HG02763 (cell line): ENCODE results near the gene DCAF15.
A peak's percentile ranks its signal among the peaks of the same experiment; 100 is the strongest.

Experiments used
- ATAC-seq: cut with Tn5 transposase; IDR thresholded peaks from one replicate; pipeline ENCODE4 v1.9.1; 2021; ENCODE audit warnings: mild to moderate bottlenecking, moderate library complexity; ENCODE audit not compliant: unreplicated experiment

Gene DCAF15

DNA sequence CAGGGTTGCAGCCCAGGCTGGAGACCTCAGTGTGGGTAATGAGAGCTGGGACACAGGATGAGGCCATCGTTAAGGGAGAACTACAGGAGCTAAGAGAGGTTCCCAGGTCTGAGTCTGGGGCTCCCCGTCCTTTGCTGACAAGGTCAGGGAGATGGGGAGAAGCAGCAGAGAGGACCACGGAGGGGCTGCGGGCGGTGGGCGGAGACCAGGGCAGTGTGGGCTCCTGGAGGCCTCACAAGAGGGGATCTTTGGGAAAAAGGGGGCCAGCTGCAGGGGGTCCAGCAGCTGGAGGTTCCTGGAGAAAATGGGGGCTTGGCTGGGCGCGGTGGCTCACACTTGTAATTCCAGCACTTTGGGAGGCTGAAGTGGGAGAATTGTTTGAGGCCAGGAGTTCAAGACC lies 37.8 kb downstream of the DCAF15 start:
- no peak for ATAC-seq

DNA sequence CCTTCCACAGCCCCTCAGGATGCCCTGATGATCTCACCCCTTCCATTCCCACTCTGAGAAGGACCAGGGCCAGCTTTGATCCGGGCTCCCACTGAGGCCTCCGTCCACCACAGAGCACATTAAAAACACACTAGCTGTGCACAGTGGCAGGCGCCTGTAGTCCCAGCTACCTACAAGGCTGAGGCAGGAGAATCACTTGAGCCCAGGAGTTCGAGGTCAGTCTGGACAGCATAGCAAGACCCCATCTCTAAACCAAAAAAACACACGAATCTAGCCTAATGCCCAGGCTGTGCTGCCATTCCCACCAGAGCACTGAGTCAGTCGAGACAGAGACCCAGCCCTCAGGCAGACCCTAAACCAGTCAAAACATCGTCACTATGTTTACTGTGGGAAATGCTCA lies 39.7 kb downstream of the DCAF15 start:
- ATAC-seq, result no peak

DNA sequence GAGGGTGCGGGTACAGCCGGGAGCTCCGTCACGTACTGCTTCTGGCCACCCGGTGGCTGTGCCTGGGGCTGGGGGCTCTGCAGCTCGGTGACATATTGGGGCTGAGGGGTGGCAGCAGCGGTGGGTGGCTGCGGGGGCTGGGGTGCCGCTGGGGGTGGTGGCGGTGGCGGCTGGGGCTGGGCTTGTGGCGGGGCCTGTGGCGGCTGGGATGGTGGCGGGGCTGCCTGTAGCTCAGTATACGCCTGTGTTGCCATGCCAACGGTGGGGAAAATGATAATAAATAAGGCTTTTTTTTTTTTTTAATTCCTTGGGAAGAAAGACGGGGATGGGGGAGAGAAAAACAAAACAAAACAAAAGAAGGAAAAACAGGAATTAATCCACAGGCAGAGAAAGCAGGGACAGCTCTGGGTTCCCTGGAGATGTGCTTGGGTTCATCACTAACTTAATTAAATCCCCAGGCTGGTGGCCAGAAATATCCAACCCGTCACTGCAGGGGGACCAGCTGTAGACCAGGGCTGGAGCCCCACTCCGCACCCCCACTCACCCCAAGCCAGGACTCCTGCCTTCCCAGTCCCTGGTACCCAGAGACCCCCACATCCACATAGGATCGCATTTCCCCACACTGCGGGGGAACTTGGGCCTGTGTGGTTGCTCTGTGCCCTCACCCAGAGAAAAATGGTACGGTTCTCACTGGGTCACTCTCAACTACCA lies 41.4 kb downstream of the DCAF15 start:
- no peak for ATAC-seq

DNA sequence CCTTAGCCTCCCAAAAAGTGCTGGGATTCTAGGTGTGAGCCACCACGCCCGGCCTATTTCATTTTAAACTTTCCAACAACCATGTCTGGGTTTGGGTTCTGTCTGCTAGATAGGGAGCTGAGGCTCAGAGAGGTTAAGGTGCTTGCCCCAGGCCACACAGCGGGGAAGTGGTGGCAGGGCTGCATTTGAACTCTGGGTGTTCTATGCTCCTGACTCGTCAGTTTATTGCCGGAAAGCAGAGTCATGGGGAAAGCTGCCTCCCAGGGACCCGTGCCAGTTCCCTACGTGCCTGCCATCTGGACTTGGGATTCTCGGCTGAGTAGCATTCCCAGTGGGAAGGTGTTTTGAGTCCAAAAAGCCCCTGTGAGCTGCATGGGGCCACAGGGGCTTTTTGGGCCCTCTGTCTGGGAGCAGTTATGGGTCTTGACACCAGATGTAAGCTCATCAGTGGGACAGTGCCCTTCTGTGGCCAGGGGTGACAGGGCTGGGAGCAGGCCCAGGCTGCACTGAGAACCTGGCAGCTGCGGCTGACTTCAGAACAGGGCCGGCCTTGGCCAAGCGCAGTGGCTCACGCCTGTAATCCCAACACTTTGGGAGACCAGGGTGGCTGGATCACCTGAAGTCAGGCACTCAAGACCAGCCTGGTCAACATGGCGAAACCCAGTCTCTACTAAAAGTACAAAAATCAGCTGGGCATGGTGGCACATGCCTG lies 42.9 kb downstream of the DCAF15 start:
- ATAC-seq, result no peak

DNA sequence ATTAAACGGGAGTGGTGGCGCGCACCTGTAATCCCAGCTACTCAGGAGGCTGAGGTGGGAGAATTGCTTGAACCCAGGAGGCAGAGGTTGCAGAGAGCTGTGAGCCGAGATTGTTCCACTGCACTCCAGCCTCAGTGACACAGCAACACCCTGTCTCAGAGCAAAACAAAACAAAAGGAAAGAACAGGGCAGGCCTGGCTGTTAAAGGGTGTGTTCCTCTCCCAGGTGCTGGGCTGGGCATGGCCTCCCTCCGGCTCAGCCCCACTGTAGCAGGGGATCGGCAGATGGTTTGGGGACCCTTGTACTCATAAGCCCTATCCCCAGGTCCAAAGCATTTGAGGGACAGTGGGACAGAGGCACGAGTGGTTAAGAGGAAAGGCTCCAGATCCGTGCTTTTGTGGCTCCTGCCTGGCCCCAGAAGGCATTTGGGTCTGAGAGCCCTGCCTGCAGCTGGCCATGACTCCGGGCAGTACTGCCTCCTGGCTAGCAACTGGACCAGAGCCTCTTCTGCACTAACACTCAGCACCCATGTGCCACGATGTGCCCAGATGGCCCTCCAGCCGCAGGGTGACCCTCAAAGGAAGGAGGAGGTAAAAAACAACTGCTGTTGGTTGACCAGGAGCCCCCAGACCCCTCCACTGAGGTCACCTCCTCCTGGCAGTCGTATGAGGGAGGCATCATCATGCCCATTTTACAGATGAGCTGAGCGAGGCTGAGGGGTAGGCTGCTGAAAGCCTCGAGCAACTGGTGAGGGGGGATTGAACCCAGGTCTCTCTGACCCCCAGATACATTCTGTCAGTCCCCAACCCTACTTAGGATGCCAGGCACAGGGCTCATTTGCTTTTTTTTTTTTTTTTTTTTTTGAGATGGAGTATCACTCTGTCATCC lies 43.8 kb downstream of the DCAF15 start:
- ATAC-seq, result no peak

DNA sequence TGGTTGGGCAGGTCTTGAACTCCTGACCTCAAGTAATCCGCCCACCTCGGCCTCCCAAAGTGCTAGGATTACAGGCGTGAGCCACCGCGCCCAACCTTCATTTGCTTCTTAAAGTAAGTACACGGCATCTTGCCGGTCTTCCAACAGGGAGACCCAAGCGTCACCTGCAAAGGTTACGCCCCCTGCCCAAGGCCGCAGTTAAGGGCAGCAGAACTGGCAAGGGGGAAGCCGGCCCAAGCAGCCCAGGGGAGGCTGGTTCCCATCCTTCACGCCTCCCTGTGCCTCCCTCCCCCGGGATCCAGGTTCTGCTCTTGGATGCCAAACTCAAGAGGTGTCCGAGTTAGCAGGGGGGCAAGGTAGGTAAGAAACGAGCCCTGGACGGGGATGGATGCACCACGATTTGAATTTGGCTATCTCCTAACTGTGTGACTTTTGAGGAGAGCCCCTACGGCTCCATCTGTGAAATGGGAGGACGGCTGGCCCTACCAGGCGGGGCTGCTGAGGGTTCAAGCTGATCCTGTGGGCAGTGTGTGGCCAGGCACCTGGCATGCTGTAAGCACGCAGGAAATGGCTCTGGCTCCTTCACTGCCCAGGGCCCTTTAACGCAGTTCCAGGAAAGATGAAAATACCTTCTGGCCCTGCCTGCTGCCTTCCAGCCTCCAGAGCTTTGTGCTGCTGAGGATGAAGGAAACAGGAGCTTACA lies 44.8 kb downstream of the DCAF15 start:
- ATAC-seq, result no peak

DNA sequence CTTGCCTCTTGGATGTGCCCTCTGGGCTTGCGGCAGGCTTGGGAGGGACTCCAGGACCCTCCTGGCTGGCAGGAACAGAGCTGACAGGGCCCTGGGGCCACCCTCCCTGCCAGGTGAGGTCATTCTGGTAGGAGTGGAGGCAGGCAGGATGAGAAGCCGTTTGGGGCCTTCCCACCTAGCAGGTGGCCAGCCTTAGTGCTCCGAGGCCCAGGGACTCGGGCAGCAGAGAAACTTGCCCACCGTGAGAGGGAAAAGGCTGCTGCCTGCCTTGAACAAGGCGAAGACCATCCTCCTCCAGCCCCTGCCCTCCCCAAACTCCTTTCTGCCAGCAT lies 45.3 kb downstream of the DCAF15 start:
- ATAC-seq, result no peak

DNA sequence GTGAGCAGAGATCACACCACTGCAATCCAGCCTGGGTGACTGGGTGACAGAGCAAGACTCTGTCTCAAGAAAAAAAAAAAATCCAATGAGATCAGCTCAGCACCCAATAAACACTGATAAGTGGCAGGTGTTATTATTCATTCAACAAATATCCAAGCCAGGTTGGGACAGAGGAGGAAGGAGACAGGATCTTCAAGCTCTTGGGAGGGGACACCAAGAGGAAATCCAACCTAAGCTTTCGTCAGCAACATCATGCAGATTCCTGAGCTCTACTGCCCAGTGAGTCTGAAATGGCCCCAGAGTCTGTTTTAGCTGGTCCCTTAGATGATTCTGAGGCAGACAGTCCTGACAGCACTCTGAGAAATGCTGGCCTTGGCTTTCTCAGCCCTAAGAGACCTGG lies 46.1 kb downstream of the DCAF15 start:
- ATAC-seq, result no peak

DNA sequence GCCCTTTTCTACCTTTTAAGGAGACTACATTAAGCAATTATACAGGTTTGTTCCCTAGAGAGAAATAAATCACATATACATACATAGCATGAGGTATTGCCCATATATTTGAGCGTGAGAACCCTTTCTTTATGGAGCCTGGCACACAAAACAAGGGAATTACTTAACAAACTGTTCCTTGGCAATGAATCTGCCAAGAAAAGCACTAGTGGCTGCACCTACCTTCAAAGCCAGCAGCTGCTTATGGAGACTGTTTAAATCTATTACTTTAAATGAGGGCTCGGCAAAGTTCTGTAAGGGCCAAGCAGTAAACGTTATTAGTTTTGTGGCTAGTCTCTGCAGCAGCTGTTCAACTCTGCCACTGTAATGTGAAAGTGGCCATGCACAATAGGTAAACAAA lies 46.8 kb downstream of the DCAF15 start:
- no peak for ATAC-seq

DNA sequence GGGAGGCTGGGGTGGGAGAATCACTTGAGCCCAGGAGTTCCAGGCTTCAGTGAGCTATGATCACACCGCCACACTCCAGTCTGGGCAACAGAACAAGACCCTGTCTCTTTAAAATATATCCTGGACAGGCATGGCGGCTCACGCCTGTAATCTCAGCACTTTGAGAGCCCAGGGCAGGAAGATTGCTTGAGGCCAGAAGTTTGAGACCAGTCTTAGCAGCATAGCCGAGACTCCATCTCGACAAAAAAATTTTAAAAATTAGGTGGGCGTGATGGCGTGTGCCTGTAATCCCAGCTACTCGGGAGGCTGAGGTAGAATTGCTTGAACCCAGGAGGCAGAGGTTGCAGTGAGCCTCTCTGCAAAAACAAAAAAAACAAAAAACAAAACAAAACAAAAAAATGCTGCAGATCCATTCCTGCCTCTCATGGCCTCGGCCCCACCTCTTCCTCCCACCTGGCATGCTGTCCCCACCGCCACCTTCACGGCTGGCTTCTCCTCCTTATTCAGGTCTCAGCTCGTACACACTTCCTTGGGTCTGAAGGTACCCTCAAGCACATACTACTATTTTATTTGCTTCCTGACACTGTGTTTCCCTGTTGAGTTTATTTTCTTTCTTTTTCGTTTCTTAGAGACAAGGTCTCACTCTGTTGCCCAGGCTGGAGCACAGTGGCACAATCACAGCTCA lies 48.5 kb downstream of the DCAF15 start:
- ATAC-seq, result no peak

DNA sequence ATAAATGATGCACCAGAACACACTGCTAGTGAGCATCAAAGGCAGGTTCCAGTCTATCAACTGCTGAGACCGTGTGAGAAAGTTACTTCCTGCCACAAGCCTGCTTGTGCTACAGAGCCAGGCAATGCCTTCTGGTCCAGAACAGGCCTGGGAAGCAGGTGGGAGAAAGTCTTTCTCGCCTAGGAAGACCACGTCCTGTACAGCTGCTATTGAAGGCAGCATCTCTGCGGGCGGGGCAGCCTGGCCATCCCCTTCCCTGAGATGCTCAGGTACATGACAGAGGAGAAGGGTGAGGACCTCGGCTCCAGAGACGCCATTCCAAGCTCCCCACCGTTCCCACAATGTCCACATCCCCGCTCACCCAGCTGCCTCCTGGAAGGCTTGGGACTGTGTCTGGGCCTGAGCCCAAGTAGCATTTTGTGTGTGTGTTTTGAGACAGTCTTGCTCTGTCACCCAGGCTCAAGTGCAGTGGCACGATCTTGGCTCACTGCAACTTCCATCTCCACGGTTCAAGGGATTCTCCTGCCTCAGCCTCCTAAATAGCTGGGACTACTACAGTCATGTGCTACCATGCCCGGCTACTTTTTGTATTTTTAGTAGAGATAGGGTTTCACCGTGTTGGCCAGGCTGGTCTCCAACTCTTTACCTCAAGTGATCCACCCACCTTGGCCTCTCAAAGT lies 50.4 kb downstream of the DCAF15 start:
- ATAC-seq, result no peak

DNA sequence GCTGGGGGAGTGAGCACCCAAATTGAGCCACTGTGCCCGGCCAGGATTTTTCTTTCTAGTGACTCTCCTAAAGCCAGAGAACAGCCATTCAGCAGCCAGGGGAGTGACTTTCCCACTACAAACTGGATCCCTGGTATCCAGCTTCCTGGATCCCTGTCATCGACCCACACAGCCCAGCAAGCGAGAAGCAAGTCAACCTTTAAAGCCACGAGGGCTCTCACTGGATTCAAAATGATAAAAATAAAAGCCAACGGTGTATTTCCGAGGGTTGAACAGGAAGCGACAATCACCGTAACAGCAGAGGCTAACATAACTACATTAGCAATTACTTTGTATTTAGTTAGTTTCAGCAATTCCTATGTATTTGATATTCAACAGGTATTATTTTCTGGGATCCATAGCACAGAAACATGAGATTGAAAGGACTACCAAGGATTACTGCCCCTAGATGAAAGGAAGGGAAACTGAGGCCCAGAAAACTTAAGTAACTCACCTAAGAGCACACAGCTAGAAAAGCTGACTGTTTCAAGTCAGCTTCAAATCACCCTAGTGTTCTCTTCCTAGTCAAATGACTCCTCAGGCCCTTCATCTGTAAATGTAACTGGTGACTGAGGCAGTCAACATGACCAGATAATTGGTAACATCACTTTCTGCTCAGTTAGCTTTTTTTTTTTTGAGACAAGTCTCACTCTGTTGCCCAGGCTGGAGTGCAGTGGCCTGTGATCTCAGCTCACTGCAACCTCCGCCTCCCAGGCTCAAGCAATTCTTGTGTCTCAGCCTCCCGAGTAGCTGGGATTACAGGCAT lies 51.1 kb downstream of the DCAF15 start:
- ATAC-seq, result no peak

DNA sequence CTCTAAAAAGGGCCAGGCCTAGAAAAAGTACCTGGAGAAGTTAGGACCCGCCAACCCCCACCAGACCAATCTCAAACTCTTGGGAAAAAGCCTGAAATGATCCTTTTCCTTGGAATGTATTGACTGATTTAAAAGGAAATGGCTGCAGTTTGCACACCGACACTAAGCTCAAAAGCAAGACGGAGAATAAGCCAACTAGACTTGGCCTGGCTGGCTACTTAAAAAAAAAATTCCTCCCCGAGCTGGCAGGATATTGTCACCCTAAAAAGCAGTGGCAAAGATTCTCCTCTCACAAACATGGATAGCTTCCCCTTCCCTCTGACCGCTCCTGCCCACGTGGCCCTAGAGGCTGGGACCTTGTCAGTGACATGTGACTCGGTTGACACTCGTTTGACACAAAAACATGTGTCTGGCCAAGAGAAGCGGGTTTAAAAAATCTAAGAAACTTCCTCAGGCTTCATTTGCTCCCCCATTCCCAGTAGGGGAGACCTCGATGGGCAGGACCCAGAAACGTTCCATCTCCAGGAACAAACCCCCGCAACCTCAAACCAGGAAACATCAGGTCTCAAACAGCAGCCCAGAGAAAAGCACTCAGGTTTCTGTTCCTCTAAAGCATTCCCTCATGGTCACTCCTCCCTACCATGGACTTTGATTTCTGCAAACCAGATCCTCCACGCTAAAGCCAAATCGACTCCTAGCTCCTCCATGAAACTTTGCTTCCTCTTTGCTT lies 52.5 kb downstream of the DCAF15 start:
- no peak for ATAC-seq

DNA sequence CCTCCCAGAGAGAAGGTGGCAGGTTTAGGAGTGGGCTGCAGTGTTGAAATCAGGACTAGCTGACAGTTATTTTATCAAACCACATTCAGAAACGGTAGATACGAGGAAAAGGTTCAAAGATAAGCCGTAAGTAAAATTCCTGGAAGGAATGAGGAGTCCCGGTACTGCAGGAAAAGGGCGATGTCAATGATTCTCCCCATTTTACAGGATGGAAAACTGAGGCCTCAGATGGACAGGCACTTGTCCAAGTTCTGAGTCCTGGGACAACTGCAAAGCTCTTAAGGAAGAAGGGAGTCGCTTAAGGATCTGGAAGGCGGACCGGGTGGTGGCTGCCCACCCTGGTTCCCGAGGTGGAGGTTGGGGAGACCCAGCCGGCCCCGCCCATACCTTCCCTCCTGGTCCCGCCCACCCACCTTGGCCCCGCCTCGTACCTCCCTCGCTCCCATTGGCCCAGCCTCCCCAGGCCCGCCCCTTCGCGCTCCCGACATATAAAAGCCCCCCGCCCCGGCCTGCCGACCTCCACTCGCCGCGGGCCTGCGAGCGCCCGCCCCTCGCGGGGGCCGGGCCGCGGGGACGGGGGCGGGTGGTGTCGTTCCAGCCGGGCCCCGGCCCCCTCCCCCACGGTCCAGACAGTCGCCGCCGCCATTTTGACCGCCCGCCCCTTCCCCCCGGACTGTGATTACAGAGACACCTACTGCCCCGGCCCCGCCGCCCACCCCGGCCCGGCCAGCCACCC lies 53.2 kb downstream of the DCAF15 start:
- ATAC-seq, result peak; percentile 35

DNA sequence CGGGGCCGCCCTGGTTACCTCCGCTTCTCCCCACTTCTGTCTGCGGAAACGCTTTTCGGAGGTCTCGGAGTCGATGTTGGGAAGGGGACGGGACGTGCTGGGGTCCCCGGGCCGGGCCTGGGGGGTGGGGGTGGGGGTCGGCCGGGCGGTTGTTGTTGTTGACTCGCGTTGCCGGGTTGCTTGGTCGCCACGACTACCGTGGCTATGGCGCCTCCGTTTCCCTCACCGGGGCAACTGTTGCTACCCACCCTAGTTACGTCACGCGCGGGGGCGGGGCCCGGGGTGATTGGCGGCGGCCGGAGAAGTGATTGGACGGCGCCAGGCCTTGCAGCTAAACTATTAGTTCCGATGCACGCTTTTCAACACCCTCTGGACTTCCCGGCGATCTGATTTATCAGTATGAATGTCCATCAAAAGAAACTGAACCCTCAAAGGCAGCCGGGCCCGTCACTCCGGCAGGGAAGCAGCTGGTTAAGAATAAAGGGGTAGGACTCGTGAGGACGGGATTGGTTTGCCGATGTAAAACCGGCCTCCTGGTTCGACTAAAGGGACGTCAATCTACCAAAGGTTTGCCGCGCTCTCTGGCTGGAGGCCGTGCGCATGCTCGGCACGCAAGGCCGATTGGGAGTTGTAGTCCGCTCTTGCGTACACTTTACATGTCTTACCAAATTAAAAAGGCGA lies 53.9 kb downstream of the DCAF15 start, which contains the start of gene RFX1:
RFX1 (minus strand) TSS at position 236 of the 681 bp plus-strand sequence. CDS start 12,477 bp downstream, outside the sequence.
- peak; percentile 72 for ATAC-seq

DNA sequence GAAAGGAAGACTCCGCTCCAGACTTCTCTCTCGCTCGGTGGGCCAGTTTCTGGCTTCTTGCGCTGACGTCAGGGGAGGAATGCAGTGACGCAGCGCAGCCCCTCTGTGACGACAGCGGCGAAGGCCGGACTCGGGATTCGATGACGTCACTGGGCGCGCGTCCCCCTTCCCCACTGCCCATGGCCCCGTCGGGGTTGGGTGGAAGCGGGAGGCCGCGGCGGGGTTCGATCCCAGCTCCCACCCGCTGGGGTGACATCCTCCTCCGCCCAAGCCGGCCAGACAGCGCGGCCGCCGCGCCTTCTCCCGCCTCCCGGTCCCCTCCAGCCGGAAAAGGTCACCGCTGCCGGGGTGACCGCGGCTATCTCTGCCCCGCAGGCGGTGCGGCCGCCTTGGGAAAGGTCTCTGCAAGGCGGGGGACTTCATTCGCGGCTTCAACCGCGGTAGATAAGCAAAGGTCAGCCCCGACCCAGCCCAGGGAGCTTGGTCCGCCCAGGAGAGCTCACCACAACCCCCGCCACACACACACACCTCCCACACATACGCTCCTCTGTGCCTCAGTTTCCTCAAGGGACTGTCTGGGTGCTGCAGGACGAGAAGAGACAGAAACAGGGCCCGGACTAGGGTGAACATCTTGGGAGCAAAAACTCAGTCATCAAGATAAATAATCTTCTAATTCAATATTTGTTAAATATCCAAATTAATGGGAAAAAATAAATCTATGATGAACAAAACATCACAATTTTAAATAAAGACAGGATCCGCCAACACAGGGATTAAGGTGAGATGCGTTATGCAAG lies 54.7 kb downstream of the DCAF15 start:
- peak; percentile 37 for ATAC-seq
